Stimulated activated CD8-positive, alpha-beta memory T cell treated with anti-CD3 and anti-CD28 coated beads, Interleukin-4, amount 100 ng/mL, for 24 hours (primary cell): ENCODE data around the gene GOLGA3.

ENCODE experiments used
- DNase-seq: peaks from one replicate; pipeline ENCODE4 v3.0.0-alpha.2; 2020; ENCODE audit warnings: low read depth

The GOLGA3 gene

GRCh38 chr12:132720606-132721345 is 107.9 kb downstream of the GOLGA3 start:
- DNase-seq, result no peak

DNA sequence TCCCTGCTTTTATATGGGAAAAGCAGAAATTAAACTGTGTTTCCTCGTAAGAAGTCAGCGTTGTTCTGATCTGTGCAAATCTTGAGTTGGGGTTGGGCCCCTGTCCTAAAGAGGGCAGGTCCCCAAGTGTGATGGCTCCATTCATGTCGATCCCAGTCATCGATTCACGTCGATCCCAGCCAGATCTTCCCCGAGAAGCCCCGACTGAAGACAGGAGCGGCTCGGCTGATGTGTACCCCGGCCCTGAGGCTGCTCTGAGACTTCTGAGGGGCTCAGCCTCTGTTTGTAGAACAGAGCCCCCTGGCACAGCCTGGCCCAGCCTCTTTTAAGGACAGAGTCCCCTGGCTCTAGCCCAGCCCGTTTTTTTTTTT is 108.7 kb downstream of the GOLGA3 start:
- DNase-seq, result no peak

DNA sequence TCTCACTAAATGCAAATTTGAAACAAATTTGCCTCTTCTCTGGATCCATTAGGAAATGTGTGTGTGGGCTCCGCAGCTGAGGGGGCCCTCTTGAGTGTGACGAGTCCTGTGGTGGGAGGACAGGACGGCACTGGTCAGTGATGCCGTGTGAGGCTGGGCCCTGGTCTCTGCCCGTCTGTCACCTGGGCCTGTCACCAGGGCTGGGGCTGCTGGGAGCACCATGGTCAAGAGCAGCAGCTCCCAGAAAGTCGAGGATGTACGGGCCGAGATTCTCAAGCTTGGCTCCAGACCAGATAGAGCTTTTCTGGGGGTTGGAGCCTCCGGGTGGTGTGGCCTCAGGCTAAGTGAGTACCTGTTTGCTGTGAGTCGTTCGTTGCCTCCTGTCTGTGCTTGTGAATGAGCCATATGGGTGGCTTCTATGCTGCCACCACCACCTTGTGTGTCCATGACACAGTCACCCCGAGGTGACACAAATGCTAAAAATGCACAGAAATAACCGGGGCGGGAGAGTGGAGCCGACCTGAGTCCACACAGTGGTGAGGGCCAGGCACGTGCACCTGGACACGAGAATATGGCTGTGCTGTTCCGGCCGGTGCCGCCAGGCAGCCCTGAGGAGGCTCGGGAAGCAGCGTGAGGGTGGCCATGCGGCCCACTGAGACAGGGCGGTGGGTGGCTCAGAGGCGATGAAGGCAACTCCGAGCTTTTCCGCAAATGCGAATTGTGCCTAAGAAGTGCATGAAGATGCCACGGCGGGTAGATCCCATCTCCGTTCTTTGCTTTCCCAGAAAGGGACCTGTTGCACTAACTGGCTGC is 109.3 kb downstream of the GOLGA3 start:
- no peak for DNase-seq
